ENCODE data around the gene TMEM143.

DNA sequence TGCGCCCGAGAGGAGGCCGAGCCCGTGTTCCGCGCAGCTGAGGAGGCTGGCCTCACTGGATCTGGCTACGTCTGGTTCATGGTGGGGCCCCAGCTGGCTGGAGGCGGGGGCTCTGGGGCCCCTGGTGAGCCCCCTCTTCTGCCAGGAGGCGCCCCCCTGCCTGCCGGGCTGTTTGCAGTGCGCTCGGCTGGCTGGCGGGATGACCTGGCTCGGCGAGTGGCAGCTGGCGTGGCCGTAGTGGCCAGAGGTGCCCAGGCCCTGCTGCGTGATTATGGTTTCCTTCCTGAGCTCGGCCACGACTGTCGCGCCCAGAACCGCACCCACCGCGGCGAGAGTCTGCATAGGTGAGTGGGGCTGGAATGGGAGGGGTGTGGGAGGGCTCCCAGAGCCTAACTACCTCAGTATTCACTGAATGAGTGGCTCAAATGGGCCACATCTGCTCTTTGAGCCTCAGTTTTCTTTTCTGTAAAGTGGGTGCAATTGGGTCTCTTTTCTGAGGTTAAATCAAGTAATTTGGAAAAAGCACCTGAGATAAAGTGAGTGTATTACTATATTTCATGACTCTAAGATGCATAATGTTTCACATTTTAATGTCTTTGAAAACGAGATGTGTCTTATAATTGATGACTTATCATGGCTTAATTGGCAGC is 41.4 kb upstream of the TMEM143 start:
- TF ChIP-seq NFIC (IDR thresholded peaks at IDR 0.05), result no peak
- TF ChIP-seq MAX (IDR thresholded peaks at IDR 0.05), result no peak
- TF ChIP-seq EP300 (IDR thresholded peaks at IDR 0.05; ENCODE audit: borderline replicate concordance), result no peak
- no peak for TF ChIP-seq ZBTB7A (IDR thresholded peaks at IDR 0.05; ENCODE audit: low read depth)
- TF ChIP-seq YY1 (IDR thresholded peaks at IDR 0.05; ENCODE audit: low read depth), result no peak
- TF ChIP-seq CEBPB (IDR thresholded peaks at IDR 0.05), result no peak
- TF ChIP-seq TAF1 (IDR thresholded peaks at IDR 0.05; ENCODE audit: low read depth), result no peak
- TF ChIP-seq, protein P1, sequence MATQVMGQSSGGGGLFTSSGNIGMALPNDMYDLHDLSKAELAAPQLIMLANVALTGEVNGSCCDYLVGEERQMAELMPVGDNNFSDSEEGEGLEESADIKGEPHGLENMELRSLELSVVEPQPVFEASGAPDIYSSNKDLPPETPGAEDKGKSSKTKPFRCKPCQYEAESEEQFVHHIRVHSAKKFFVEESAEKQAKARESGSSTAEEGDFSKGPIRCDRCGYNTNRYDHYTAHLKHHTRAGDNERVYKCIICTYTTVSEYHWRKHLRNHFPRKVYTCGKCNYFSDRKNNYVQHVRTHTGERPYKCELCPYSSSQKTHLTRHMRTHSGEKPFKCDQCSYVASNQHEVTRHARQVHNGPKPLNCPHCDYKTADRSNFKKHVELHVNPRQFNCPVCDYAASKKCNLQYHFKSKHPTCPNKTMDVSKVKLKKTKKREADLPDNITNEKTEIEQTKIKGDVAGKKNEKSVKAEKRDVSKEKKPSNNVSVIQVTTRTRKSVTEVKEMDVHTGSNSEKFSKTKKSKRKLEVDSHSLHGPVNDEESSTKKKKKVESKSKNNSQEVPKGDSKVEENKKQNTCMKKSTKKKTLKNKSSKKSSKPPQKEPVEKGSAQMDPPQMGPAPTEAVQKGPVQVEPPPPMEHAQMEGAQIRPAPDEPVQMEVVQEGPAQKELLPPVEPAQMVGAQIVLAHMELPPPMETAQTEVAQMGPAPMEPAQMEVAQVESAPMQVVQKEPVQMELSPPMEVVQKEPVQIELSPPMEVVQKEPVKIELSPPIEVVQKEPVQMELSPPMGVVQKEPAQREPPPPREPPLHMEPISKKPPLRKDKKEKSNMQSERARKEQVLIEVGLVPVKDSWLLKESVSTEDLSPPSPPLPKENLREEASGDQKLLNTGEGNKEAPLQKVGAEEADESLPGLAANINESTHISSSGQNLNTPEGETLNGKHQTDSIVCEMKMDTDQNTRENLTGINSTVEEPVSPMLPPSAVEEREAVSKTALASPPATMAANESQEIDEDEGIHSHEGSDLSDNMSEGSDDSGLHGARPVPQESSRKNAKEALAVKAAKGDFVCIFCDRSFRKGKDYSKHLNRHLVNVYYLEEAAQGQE (IDR thresholded peaks at IDR 0.05; ENCODE audit: low read depth), result no peak
- TF ChIP-seq TEAD4 (IDR thresholded peaks at IDR 0.05), result no peak

Data from Ishikawa (cell line).